CD4-positive, alpha-beta T cell treated with Interleukin-6 for 4 hours (primary cell): ENCODE results near the gene PRICKLE2.

ENCODE experiments used
- DNase-seq: peaks from one replicate; pipeline ENCODE4 v3.0.0-alpha.2; 2020; ENCODE audit warnings: mixed read lengths

Gene PRICKLE2

DNA sequence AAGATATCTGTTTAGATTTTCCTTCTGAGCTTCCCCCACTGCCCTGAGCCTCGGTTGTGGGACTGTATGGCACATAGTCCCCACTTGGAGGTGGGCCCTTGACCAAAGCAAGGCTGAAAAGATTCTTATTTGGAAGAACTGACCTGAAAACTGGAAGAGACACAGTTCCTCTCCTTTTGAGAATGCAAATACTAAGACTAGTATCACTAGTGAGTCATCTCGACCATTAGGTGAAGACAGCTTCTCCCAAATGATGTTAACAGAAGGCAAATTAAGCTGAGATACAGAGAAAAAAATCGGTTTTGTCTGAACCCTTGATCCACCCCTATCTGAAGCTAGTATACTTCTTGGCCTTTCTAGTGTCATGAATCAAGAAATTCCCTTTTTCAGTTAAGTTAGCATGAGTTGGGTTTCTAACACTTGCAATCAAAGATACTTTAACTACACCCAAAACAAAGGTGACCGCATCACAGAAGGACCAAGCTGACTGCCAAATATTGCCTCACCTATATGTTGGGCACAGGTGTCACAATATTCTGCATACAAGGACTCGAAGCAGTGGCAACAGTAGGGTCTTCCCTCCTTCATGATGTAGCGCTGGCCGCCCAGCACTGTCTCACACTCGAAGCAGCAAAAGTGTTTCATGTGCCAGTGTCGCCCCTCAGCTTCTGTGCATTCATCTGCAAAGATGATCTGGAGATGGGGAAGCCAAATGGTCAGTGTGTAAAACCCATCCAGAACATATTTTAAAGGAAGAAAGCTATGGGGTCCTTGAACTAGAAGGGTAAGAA is 72.4 kb downstream of the PRICKLE2 start:
- no peak for DNase-seq

DNA sequence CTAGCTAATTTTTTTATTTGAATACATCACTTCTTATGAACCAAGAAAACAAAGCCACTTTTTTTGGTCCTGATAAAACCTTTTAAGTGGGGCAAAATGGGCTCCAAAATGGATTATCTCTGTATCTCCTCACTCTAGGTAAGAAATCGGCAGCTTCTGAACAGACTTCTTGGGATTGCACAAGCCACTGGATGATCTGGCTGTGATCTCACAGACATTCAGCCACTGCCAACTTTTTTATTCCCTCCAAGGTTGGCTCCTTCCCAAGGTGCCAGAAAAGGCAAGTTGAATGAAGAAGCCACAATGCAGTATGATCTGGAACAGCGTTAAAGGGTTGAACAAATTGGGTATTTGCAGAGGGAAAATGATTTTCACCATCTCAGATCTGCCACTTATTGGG is 73.2 kb downstream of the PRICKLE2 start:
- DNase-seq: no peak

DNA sequence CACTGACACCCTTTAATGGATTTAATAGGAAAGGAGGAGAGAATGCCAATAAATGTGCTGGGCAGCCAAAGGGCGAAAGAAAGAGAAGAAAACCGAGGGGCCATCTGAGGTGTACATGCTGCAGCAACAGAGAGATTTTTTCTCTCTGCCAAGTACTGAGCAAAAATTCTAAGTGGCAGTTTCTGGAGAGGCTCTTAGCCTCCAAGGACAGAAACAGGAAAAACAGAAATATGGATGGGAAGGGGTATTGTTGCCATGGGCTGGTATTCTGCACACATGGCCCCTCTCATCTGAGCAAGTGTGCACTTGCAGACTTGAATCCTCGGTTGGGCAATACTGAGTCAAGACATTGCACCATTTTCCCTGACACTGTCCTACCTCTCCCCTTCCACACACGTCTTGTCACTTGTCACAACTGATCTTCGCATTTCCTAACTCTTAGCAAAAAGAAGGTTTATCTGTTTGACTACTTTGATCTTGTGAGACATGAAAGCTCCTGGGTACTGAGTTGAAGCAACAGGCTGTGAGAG is 73.9 kb downstream of the PRICKLE2 start:
- DNase-seq: no peak

GRCh38 chr3:64150623-64151207 is 74.6 kb downstream of the PRICKLE2 start:
- no peak for DNase-seq

DNA sequence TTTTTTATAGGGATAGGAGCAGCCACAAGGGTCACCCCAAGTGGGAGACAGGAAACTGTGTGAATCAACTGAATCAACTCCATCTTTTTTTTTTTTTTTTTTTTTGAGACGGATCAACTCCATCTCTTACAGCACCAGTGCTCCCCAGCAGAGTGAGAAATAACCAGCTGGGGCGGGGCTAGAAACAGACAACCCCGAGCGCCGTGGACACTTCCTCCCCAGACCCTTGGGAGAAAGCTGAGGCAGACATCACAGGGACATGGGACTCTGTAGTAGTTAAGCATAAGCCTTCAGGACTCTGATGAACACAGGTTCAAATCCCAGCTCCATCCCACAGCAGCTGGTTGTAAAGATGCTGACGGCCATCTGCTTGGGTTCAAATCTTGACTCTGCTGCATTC is 75.4 kb downstream of the PRICKLE2 start:
- no peak for DNase-seq

- no peak for DNase-seq
These were observed 76.2 kb downstream of the PRICKLE2 start for GRCh38 chr3:64148955-64149653.

DNA sequence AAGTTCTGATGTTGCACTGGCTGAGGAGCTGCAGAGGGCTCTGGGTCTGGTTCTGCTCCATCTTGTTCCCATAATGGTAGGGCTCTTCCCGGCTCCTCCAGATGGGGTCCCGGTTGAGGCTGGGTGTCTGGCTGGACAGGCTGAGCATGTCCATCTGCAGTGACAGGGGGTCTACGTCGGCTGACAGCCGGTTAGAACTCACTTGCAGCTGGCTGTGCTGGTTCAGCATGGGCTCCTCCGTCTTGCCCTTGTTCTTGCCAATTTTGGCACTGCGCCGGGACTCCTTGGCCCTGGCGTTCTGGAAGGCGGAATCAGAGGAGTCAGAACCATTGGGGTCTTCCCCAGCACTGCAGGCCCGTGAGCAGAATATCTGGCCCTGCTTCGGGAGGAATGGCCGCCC is 78.1 kb downstream of the PRICKLE2 start:
- DNase-seq: no peak

GRCh38 chr3:64145438-64145837 is 79.8 kb downstream of the PRICKLE2 start:
- DNase-seq: no peak

- no peak for DNase-seq
These were observed 80.9 kb downstream of the PRICKLE2 start for GRCh38 chr3:64144241-64144900.

DNA sequence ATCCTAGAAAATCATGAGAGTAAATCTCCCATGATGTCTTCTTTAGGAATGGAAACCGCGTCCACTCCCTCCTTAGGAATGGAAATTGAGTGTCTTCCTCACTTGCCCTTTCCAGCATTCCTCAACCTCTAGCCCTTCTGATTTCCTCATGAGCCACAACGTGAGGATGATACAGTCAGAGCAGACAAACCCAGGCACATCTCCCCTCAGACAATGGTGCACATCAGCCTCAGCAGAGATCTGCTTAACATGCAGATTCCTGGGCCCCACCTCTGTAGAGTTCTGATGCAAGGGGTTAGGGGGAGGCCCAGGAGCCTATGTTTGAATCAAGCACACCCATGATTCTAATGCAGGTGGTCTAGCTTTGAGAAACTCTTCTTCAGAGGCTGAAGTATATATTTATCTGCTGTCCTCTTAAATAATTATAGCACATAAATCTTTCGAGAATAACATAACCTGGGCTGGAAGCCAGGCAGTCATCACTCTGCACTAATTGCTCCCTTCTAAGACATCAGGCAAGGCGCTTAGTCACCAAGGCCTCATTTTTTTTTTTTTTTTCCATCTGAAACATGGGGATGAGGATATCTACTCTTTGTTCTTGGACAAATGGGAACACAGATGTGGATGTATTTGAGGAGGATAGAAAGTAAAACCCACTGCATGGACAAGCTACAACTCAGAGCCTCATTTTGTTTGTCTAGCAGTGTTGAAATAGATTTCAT is 81.7 kb downstream of the PRICKLE2 start:
- no peak for DNase-seq

DNA sequence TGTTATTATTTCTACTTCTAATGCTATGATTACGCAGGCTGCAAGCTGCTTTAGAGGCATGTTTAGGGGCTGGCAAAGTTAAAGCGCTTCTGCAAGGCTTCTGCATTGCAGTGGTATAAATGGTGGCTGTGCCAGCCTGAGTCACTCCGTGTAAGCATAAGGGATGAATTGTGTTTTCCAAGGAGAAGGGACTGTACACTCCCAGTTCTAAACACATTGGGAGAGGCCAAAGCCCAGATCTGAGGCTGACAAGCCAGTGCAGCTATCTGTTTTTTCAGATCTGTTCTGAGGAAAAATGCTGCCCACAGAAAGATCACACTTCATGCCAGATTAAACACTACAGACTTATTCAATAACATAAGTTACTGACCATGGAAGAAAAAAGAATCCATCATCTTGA is 83.8 kb downstream of the PRICKLE2 start:
- no peak for DNase-seq

- DNase-seq: no peak
These were observed 84.6 kb downstream of the PRICKLE2 start for GRCh38 chr3:64140651-64141050.

DNA sequence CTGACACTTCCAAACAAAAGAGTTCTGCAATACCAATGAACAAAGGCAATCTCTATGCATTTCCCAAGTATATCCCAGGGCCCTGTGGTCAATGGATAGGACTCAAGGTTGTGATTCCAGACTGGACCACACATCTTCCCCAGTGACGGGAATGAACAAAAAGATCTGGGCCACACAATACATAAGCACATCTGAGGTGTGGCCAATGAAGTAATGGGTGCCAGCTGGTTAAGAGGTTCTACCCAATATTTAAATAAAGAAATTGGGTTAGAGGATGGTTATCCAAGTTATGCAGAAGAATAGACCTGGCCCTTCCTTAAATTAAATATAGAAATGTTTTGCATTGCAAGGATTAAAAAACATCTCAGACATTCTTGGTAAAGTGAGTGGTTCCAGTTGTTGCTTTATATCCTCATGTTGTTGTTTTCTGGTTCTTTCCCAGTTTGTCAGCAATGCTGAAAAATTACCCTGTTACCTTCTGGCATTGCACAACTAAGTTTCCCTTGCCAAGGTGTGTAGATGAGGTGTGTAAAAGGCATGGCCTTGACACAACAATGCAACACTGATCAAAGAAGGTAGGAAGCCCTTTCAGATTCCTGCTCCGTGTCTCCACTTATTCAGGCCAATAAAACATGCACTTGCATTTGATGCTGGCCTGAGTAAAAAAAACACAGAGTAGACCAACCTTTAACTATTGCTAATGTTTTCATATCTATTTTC is 86.5 kb downstream of the PRICKLE2 start:
- DNase-seq: no peak

- DNase-seq: no peak
These were observed 87.2 kb downstream of the PRICKLE2 start for GRCh38 chr3:64138046-64138445.

DNA sequence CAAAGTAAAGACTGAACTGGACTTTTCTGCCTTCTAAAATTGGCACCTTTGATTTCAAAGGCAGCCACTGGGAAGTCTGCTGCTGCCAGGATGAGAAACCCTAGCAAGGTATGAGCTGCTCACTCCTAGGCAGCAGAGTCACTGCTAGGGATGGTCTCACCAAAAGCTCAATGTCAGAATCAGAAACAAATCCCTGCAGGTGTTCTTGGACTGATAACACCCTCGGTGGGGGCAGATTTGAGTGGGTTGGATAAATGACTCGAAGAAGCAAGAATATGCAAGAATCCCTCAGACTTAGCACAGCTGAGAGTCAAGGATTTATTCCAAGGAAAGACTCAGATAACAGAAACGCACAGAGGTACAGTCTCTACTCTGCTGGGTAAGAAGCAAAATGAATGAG is 90.4 kb downstream of the PRICKLE2 start:
- DNase-seq: no peak

GRCh38 chr3:64133987-64134386 is 91.3 kb downstream of the PRICKLE2 start:
- no peak for DNase-seq

DNA sequence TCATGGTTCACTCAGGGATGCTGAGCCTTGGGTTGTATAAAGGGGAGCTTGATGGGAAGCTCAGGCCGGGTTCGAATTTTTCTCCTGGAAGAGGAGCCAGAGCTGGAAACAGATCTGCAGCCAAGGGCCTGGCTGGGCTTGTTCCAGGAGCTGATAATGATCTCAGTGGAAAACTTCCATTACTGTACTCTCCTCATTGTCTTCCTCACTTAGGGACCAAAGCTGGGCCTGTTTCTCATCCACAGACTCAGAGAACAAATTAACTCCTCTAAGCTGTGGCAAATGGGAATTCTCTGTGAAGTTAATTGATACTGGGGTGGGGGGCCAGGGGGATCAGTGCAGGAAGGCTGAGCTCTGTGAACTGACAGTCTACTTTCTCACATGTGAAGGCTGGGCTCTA is 92.0 kb downstream of the PRICKLE2 start:
- no peak for DNase-seq

DNA sequence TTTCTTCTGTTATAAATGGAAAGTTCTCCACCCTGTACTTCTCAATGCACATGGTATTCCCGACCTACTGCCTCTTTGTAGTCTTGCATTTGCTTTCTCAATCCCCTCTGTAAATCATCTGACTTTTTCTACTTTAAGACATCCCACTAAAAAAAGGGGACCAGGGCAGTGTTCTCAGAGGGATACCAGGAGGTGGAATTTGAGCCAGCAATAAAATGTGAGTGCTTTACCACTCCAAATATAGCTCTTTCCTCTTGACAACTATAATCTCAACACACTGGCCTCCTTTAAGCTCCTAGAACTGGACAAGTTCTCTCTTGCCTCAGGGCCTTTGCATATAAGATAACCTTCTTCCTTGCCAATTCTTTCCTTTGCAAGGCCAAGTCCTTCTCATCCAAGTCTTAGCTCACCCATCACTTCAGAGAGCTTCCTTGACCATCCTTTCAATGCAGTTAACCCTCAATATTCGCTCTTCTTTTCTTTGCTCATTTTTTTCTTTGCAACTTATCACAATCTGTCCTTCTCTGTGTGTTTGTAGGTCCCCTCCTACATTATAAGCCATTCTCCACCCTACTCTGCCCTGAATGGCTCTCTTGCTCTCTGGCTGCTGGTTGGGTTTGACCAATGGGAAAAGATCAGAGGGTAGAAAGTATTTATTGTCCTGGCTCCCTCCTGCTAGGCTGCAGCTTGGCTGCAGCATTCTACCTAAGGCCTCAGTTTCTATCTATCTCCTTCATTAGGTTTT is 93.4 kb downstream of the PRICKLE2 start:
- DNase-seq: no peak

DNA sequence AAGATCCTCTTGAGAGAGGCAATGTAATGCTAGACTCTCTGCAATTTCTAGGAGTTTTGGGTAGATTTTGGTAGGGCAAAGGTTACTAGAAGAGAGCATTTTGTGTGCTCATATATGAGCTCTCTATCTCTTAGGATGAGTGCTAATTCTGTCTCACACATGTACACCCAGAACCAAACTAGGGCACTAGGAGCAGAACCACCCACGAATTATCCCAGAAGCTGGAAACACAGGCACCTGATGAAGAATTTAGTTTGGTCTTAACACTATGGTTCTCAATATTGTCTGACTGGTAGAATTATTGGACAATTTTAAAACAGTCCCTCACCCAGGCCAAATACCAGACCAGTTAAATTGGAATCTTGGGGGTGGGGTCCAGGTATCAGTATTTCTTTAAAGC is 94.8 kb downstream of the PRICKLE2 start:
- DNase-seq: no peak

- DNase-seq: no peak
These were observed 95.7 kb downstream of the PRICKLE2 start for GRCh38 chr3:64129581-64129980.

- DNase-seq: no peak
These were observed 96.2 kb downstream of the PRICKLE2 start for GRCh38 chr3:64129106-64129505.
